ENCODE measurements around the gene MYO1H. TPM values are rescaled to one million over a fixed set of nuclear protein-coding genes. Genes with fewer than 3 reads are reported as not detected.

Gene MYO1H
- total RNA-seq, 1 experiment from 2014 or later = not detected

GRCh38 chr12:109331301-109331952 is 16.3 kb upstream of the MYO1H start:
- no peaks in the 10 kb centered on the region for H4K20me1 ChIP-seq (ENCODE audit: insufficient read depth)
- BruUV-seq (replicated peaks) = no TSS peak
- no peaks in the 10 kb centered on the region for H3K9me2 ChIP-seq (ENCODE audit: insufficient read depth)
- no peaks in the 10 kb centered on the region for H3K27me3 ChIP-seq (ENCODE audit: insufficient read depth, low read length)
- no peak overlapping the region for H3K4me3 ChIP-seq (replicated peaks in 1 of 2; ENCODE audit: low read depth in 1 of 2, low read length in 2 of 2)
- no peak overlapping the region for H3K27ac ChIP-seq (ENCODE audit: low read depth, low read length)
- ChIA-PET RAD21 (ENCODE audit: low non-redundant PET in 1 of 2, low total read pairs in 2 of 2, uncharacterized antibody in 2 of 2, unreplicated experiment in 2 of 2) (no interaction called here), CTCF (no interaction called here), POLR2A (no interaction called here)
- no peak overlapping the region for H3K9ac ChIP-seq (ENCODE audit: low read length)
- H3K4me1 ChIP-seq (ENCODE audit: control insufficient read depth in 1 of 2, insufficient read depth in 2 of 2, low read length in 2 of 2) = no peaks in the 10 kb centered on the region
- no peaks in the 10 kb centered on the region for H3K79me2 ChIP-seq (ENCODE audit: insufficient read depth, low read length)
- intact Hi-C loops (cut with micrococcal nuclease) = no loop called here
- no peak for DNase-seq (ENCODE audit: low read depth, low spot score)
- H3K9me3 ChIP-seq (ENCODE audit: control insufficient read depth in 1 of 2, insufficient read depth in 1 of 2, low read depth in 1 of 2, low read length in 2 of 2) = no peaks in the 10 kb centered on the region
- ATAC-seq = no peak
- H2AFZ ChIP-seq (ENCODE audit: low read depth, low read length, poor library complexity, severe bottlenecking) = no peak overlapping the region
- no peaks in the 10 kb centered on the region for H3K36me3 ChIP-seq (ENCODE audit: control insufficient read depth in 1 of 2, insufficient read depth in 2 of 2, low read length in 2 of 2)
- TF ChIP-seq ZFX (IDR thresholded peaks at IDR 0.05) (no peak), RAD21 (IDR thresholded peaks at IDR 0.05; ENCODE audit: low read depth) (no peak), EGR1 (IDR thresholded peaks at IDR 0.05; ENCODE audit: low read depth) (no peak), SP1 (IDR thresholded peaks at IDR 0.05; ENCODE audit: low read depth) (no peak), YY1 (IDR thresholded peaks at IDR 0.05; ENCODE audit: extremely low read depth, insufficient replicate concordance, low read depth, low read length) (no peak)
- no peak overlapping the region for H3K4me2 ChIP-seq (ENCODE audit: low read length)

GRCh38 chr12:109334887-109335286 is 12.8 kb upstream of the MYO1H start:
- no peaks in the 10 kb centered on the region for H3K4me1 ChIP-seq (ENCODE audit: control insufficient read depth in 1 of 2, insufficient read depth in 2 of 2, low read length in 2 of 2)
- no peaks in the 10 kb centered on the region for H3K9me2 ChIP-seq (ENCODE audit: insufficient read depth)
- no peaks in the 10 kb centered on the region for H4K20me1 ChIP-seq (ENCODE audit: insufficient read depth)
- POLR2A ChIA-PET = no interaction called here
- DNase-seq (ENCODE audit: low read depth, low spot score) (no peak), ATAC-seq (no peak)
- intact Hi-C loops (cut with micrococcal nuclease) = no loop called here
- H3K36me3 ChIP-seq (ENCODE audit: control insufficient read depth in 1 of 2, insufficient read depth in 2 of 2, low read length in 2 of 2) = no peaks in the 10 kb centered on the region
- no peaks in the 10 kb centered on the region for H3K9me3 ChIP-seq (ENCODE audit: control insufficient read depth in 1 of 2, insufficient read depth in 1 of 2, low read depth in 1 of 2, low read length in 2 of 2)
- RAD21 ChIA-PET (ENCODE audit: low non-redundant PET in 1 of 2, low total read pairs in 2 of 2, uncharacterized antibody in 2 of 2, unreplicated experiment in 2 of 2) = no interaction called here
- no peak overlapping the region for H3K4me2 ChIP-seq (ENCODE audit: low read length)
- H3K79me2 ChIP-seq (ENCODE audit: insufficient read depth, low read length) = no peaks in the 10 kb centered on the region
- no peak overlapping the region for H2AFZ ChIP-seq (ENCODE audit: low read depth, low read length, poor library complexity, severe bottlenecking)
- no peaks in the 10 kb centered on the region for H3K27me3 ChIP-seq (ENCODE audit: insufficient read depth, low read length)
- CTCF ChIA-PET = no interaction called here
- no TSS peak for BruUV-seq (replicated peaks)
- TF ChIP-seq EGR1 (IDR thresholded peaks at IDR 0.05; ENCODE audit: low read depth) = no peak
- TF ChIP-seq ELF1 (IDR thresholded peaks at IDR 0.05; ENCODE audit: borderline replicate concordance, low read depth) = no peak
- no peak for TF ChIP-seq CBX3 (IDR thresholded peaks at IDR 0.05; ENCODE audit: low read depth)
- no peak for TF ChIP-seq CTCF (IDR thresholded peaks at IDR 0.05 in 2 of 3, conservative IDR thresholded peaks at IDR 0.05 in 1 of 3; ENCODE audit: borderline replicate concordance in 1 of 3, insufficient read depth in 1 of 3, low read depth in 2 of 3, low read length in 2 of 3)
- TF ChIP-seq ZBTB33 (IDR thresholded peaks at IDR 0.05; ENCODE audit: extremely low read depth, insufficient replicate concordance, low read length) = no peak
- TF ChIP-seq JUND (IDR thresholded peaks at IDR 0.05) = no peak
- no peak for TF ChIP-seq EZH2phosphoT487 (IDR thresholded peaks at IDR 0.05; ENCODE audit: borderline replicate concordance)
- no peak for TF ChIP-seq SIN3A (IDR thresholded peaks at IDR 0.05; ENCODE audit: low read depth)
- TF ChIP-seq EZH2 (IDR thresholded peaks at IDR 0.05) = no peak
- no peak for TF ChIP-seq ATF3 (IDR thresholded peaks at IDR 0.05)
- TF ChIP-seq ZNF274 (IDR thresholded peaks at IDR 0.05; ENCODE audit: low read depth, low read length) = no peak
- no peak for TF ChIP-seq SP1 (IDR thresholded peaks at IDR 0.05; ENCODE audit: low read depth)
- H3K27ac ChIP-seq (ENCODE audit: low read depth, low read length) = no peak overlapping the region
- no peak overlapping the region for H3K4me3 ChIP-seq (replicated peaks in 1 of 2; ENCODE audit: low read depth in 1 of 2, low read length in 2 of 2)
- no peak overlapping the region for H3K9ac ChIP-seq (ENCODE audit: low read length)

Measured in HCT116 (cell line).